Measurements from ENCODE around the gene FGD5. TPM values are rescaled to one million over a fixed set of nuclear protein-coding genes. Genes with fewer than 3 reads are reported as not detected.

The FGD5 gene
- total RNA-seq, 2 donors from 2014 or later = 15.3 to 17.0 TPM

- Histone ChIP-seq H3K36me3 (ENCODE audit: control insufficient read depth, insufficient read depth, low read length) (no peaks in the 10 kb centered on the region), H3K27me3 (ENCODE audit: control insufficient read depth, insufficient read depth, low read length, poor library complexity, severe bottlenecking) (no peaks in the 10 kb centered on the region), H3K4me1 (ENCODE audit: control insufficient read depth, insufficient read depth, low read length) (no peaks in the 10 kb centered on the region), H3K9ac (ENCODE audit: extremely low read depth, low read length, poor library complexity, severe bottlenecking) (no peak overlapping the region), H3K9me3 (ENCODE audit: control insufficient read depth, low read length) (no peaks in the 10 kb centered on the region), H3K4me3 (ENCODE audit: low read length) (no peak overlapping the region), H3K27ac (ENCODE audit: low read depth, low read length) (no peak overlapping the region)
- Mint-ChIP-seq H3K4me1 (peaks cover 20% of the 10 kb centered on the region), H3K9me3 (no peaks in the 10 kb centered on the region), H3K36me3 (ENCODE audit: low read depth) (peaks cover 2% of the 10 kb centered on the region), H3K27me3 (ENCODE audit: insufficient read depth) (no peaks in the 10 kb centered on the region), H3K27ac (no peak overlapping the region), H3K4me3 (no peak overlapping the region)
- DNase-seq = no peak
- no peak for TF ChIP-seq CTCF (conservative IDR thresholded peaks at IDR 0.05)
- WGBS, 2 experiments (ENCODE audit: insufficient coverage in 1 of 2, insufficient read length in 1 of 2) = 88 to 91% methylated on average over 13 to 14 of the region's 14 CpGs
These were observed 45.4 kb downstream of the FGD5 start for GRCh38 chr3:14864131-14864530.

DNA sequence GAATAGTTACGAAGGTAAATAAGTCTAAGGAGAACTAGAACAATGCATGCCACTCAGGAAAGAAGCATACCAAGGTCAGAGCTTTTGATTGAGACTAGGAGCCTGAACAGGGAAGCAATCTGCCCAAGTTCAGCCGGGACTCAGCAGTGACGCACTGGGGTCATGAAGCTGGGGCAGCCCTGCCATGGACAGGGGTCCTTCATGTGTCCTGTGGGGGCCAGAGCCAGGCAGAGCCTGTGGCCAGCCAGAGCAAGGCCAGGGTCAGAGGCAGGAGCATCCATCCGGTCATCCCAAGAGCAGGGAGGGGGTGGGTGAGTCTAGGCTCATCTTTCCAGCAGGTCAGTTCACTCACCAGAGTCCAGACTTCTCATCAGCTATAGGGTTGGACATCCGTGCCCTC is 47.9 kb downstream of the FGD5 start:
- Histone ChIP-seq H3K4me1 (ENCODE audit: control insufficient read depth, insufficient read depth, low read length) (no peaks in the 10 kb centered on the region), H3K9me3 (ENCODE audit: control insufficient read depth, low read length) (no peaks in the 10 kb centered on the region), H3K27me3 (ENCODE audit: control insufficient read depth, insufficient read depth, low read length, poor library complexity, severe bottlenecking) (no peaks in the 10 kb centered on the region), H3K9ac (ENCODE audit: extremely low read depth, low read length, poor library complexity, severe bottlenecking) (no peak overlapping the region), H3K36me3 (ENCODE audit: control insufficient read depth, insufficient read depth, low read length) (no peaks in the 10 kb centered on the region), H3K4me3 (ENCODE audit: low read length) (no peak overlapping the region), H3K27ac (ENCODE audit: low read depth, low read length) (no peak overlapping the region)
- no peak overlapping the region for H3K4me3 Mint-ChIP-seq
- WGBS, 2 experiments (ENCODE audit: insufficient coverage in 1 of 2, insufficient read length in 1 of 2) = 94 to 100% methylated on average over 4 to 5 of the region's 5 CpGs
- no peaks in the 10 kb centered on the region for H3K27me3 Mint-ChIP-seq (ENCODE audit: insufficient read depth)
- H3K4me1 Mint-ChIP-seq = peaks cover 19% of the 10 kb centered on the region
- H3K9me3 Mint-ChIP-seq = no peaks in the 10 kb centered on the region
- no peak for TF ChIP-seq CTCF (conservative IDR thresholded peaks at IDR 0.05)
- no peak overlapping the region for H3K27ac Mint-ChIP-seq
- no peak for DNase-seq
- H3K36me3 Mint-ChIP-seq (ENCODE audit: low read depth) = peaks cover 2% of the 10 kb centered on the region

GRCh38 chr3:14867936-14868570 is 49.3 kb downstream of the FGD5 start:
- H3K27me3 Mint-ChIP-seq (ENCODE audit: insufficient read depth) = no peaks in the 10 kb centered on the region
- H3K4me3 Mint-ChIP-seq = no peak overlapping the region
- no peak for TF ChIP-seq CTCF (conservative IDR thresholded peaks at IDR 0.05)
- Histone ChIP-seq H3K27me3 (ENCODE audit: control insufficient read depth, insufficient read depth, low read length, poor library complexity, severe bottlenecking) (no peaks in the 10 kb centered on the region), H3K4me1 (ENCODE audit: control insufficient read depth, insufficient read depth, low read length) (peaks cover 2% of the 10 kb centered on the region), H3K27ac (ENCODE audit: low read depth, low read length) (no peak overlapping the region), H3K9ac (ENCODE audit: extremely low read depth, low read length, poor library complexity, severe bottlenecking) (no peak overlapping the region), H3K9me3 (ENCODE audit: control insufficient read depth, low read length) (no peaks in the 10 kb centered on the region), H3K4me3 (ENCODE audit: low read length) (no peak overlapping the region), H3K36me3 (ENCODE audit: control insufficient read depth, insufficient read depth, low read length) (no peaks in the 10 kb centered on the region)
- peaks cover 2% of the 10 kb centered on the region for H3K36me3 Mint-ChIP-seq (ENCODE audit: low read depth)
- H3K4me1 Mint-ChIP-seq = peaks cover 20% of the 10 kb centered on the region
- no peak overlapping the region for H3K27ac Mint-ChIP-seq
- no peaks in the 10 kb centered on the region for H3K9me3 Mint-ChIP-seq
- 91 to 92% methylated on average over 5 to 11 of the region's 11 CpGs for WGBS, 2 experiments (ENCODE audit: insufficient coverage in 1 of 2, insufficient read length in 1 of 2)
- no peak for DNase-seq
